Prostate gland (tissue), 2 donors: ENCODE results near the gene GNAQ. TPM values are rescaled to one million over a fixed set of nuclear protein-coding genes. Genes with fewer than 3 reads are reported as not detected.
"Not testable (repeated sequence)": the region's sequence is repeated elsewhere in the genome, so short reads cannot be mapped to it uniquely, and the experiment has no call there.

Experiments used
- DNase-seq: peaks from one replicate; pipeline ENCODE4 v3.0.0-alpha.2; 2019; ENCODE audit warnings: low spot score
- H3K27ac ChIP-seq, 2 donors: fragments of 200-600 bp; sonication (generic); 2 replicates each; pipeline ENCODE4 v1.5.1; 2017 to 2019
- H3K27me3 ChIP-seq: fragments of 200-600 bp; sonication (generic); replicated peaks from 2 replicates; pipeline ENCODE4 v1.5.1; 2019; ENCODE audit not compliant: insufficient read depth
- H3K36me3 ChIP-seq, 2 donors: fragments of 200-600 bp; sonication (generic); 1 replicate in 1 of 2; 2 replicates in 1 of 2; pipeline versions ENCODE4 v1.5.1 to v1.8.1; 2017 to 2019
- H3K4me1 ChIP-seq: fragments of 200-600 bp; sonication (generic); replicated peaks from 2 replicates; pipeline ENCODE4 v1.5.1; 2019
- H3K4me3 ChIP-seq, 2 donors: fragments of 200-600 bp; sonication (generic); 2 replicates each; pipeline ENCODE4 v1.5.1; 2017 to 2019
- H3K9me3 ChIP-seq: fragments of 200-600 bp; sonication (generic); 2 replicates; pipeline ENCODE4 v1.5.1; 2017
- CTCF ChIP-seq, 4 experiments: fragments of 200-600 bp in 2 of 4; fragments of 450-650 bp in 2 of 4; sonication (generic) in 2 of 4; IDR thresholded peaks; 1 replicate in 3 of 4; 2 replicates in 1 of 4; pipeline ENCODE4 v1.5.1; 2016 to 2019; ENCODE audit warnings: antibody characterized with exemption in 4 of 4, mild to moderate bottlenecking in 2 of 4, moderate library complexity in 2 of 4
- POLR2A ChIP-seq: fragments of 450-650 bp; IDR thresholded peaks from one replicate; pipeline ENCODE4 v1.6.1; 2016; ENCODE audit warnings: antibody characterized with exemption, mild to moderate bottlenecking
- POLR2AphosphoS5 ChIP-seq: sonication (generic); formaldehyde crosslinking; IDR thresholded peaks from one replicate; pipeline ENCODE4 v1.6.1; 2017; ENCODE audit warnings: antibody characterized with exemption
- WGBS: methylation state at CpG from one replicate; pipeline ENCODE4 v1.1.5; 2018; 5-methylcytosine and 5-hydroxymethylcytosine counted together
- intact Hi-C: fragments of 100-400 bp; cut with DNase I; formaldehyde crosslinking; loops from one replicate; pipeline ENCODE4 v1.14.2; 2022
- total RNA-seq, 2 donors: library from RNA; depleted of rRNA; stranded (reverse); fragments of >200 nt; gene quantifications; one replicate each; pipeline ENCODE4 v1.1.0, GENCODE V29; 2016

Gene GNAQ
- total RNA-seq, 2 donors from 2014 or later = 35.0 to 43.7 TPM

GRCh38 chr9:77726289-77726688, 305.3 kb downstream of the GNAQ start:
- intact Hi-C loops = no loop called here
- Histone ChIP-seq H3K27ac (no peak overlapping the region), H3K36me3 (no peaks in the 10 kb centered on the region)

GRCh38 chr9:77725820-77726219, 305.8 kb downstream of the GNAQ start:
- no peaks in the 10 kb centered on the region for H3K27me3 ChIP-seq
- no peaks in the 10 kb centered on the region for H3K9me3 ChIP-seq
- intact Hi-C loops = no loop called here
- H3K27ac ChIP-seq = no peak overlapping the region
- no peaks in the 10 kb centered on the region for H3K36me3 ChIP-seq
- no peak for DNase-seq
- no peaks in the 10 kb centered on the region for H3K4me1 ChIP-seq
- TF ChIP-seq CTCF (IDR thresholded peaks at IDR 0.05) (no peak), POLR2AphosphoS5 (no peak), POLR2A (no peak)
- 88% methylated on average over 6 of the region's 6 CpGs for WGBS
- H3K4me3 ChIP-seq = no peak overlapping the region

More at GRCh38 chr9:77726289-77726688, 305.3 kb downstream of the GNAQ start:
- H3K27me3 ChIP-seq = no peaks in the 10 kb centered on the region
- H3K4me3 ChIP-seq = no peak overlapping the region
- TF ChIP-seq CTCF (IDR thresholded peaks at IDR 0.05) (no peak), POLR2AphosphoS5 (no peak), POLR2A (no peak)
- no peak for DNase-seq
- no peaks in the 10 kb centered on the region for H3K9me3 ChIP-seq
- no peaks in the 10 kb centered on the region for H3K4me1 ChIP-seq

- no peak for DNase-seq
- Histone ChIP-seq H3K4me3 (no peak overlapping the region), H3K4me1 (no peaks in the 10 kb centered on the region), H3K9me3 (no peaks in the 10 kb centered on the region), H3K27ac (no peak overlapping the region), H3K36me3 (no peaks in the 10 kb centered on the region), H3K27me3 (no peaks in the 10 kb centered on the region)
- TF ChIP-seq POLR2AphosphoS5 (no peak), POLR2A (no peak), CTCF (IDR thresholded peaks at IDR 0.05) (no peak)
- 48% methylated on average over 2 of the region's 2 CpGs for WGBS
- intact Hi-C loops = no loop called here
Observed at GRCh38 chr9:77725046-77725694, 306.4 kb downstream of the GNAQ start.

GRCh38 chr9:77721156-77721555, 310.5 kb downstream of the GNAQ start:
- H3K9me3 ChIP-seq, H3K4me1 ChIP-seq, H3K27ac ChIP-seq, intact Hi-C loops, H3K36me3 ChIP-seq, DNase-seq, H3K4me3 ChIP-seq, H3K27me3 ChIP-seq: not testable (repeated sequence)
- WGBS = 95% methylated on average over 11 of the region's 11 CpGs

- peak overlapping the region in 1 of 2 donors; percentile 31 for H3K27ac ChIP-seq
- TF ChIP-seq POLR2A = no peak
- TF ChIP-seq CTCF (IDR thresholded peaks at IDR 0.05) = no peak
- TF ChIP-seq POLR2AphosphoS5 = no peak
- no peak overlapping the region for H3K4me3 ChIP-seq
- intact Hi-C loops = no loop called here
- H3K4me1 ChIP-seq = no peaks in the 10 kb centered on the region
- H3K9me3 ChIP-seq = no peaks in the 10 kb centered on the region
- H3K36me3 ChIP-seq = no peaks in the 10 kb centered on the region
- WGBS = 21% methylated on average over 3 of the region's 3 CpGs
- DNase-seq = no peak
- no peaks in the 10 kb centered on the region for H3K27me3 ChIP-seq
Observed at GRCh38 chr9:77719321-77719720, 312.3 kb downstream of the GNAQ start.

GRCh38 chr9:77718298-77718640, 313.3 kb downstream of the GNAQ start:
- 35% methylated on average over 5 of the region's 5 CpGs for WGBS
- H3K36me3 ChIP-seq, intact Hi-C loops, H3K27ac ChIP-seq, DNase-seq, H3K9me3 ChIP-seq, H3K4me1 ChIP-seq, H3K4me3 ChIP-seq, H3K27me3 ChIP-seq: not testable (repeated sequence)

- H3K4me3 ChIP-seq, H3K4me1 ChIP-seq, H3K27me3 ChIP-seq, H3K9me3 ChIP-seq, intact Hi-C loops, H3K27ac ChIP-seq, DNase-seq, H3K36me3 ChIP-seq: not testable (repeated sequence)
- WGBS = 44% methylated on average over 5 of the region's 5 CpGs
Observed at GRCh38 chr9:77717608-77718297, 313.9 kb downstream of the GNAQ start.
